Loucy (cell line): ENCODE results near the gene TCF19.

ENCODE experiments used
- EZH2phosphoT487 ChIP-seq: fragments of 200-600 bp; IDR thresholded peaks from 2 replicates; pipeline ENCODE4 v1.6.1; 2018; ENCODE audit warnings: antibody characterized with exemption, mild to moderate bottlenecking, moderate library complexity, borderline replicate concordance
- TF ChIP-seq, protein P1 (sequence below): fragments of 200-600 bp; sonication (generic); conservative IDR thresholded peaks from 2 replicates; pipeline ENCODE4 v1.5.1; 2014; ENCODE audit warnings: mild to moderate bottlenecking, antibody characterized with exemption, low read length

DNA sequence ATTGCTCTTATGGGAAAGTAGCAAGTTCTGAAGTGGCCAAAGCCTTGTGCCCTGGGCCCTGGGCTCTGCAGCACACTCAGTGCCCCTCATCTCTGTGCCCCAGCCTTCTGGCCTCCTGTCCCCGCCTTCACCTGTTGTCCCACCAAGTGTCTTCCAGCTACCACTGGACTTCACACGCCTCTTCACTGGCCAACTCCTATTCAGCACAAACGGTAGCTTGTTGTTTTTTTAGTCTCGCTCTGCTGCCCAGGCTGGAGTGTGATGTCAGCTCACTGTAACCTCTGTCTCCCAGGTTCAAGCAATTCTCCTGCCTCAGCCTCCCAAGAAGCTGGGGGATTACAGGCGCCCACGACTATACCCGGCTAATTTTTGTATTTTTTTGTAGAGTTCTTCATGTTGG is 5.6 kb upstream of the TCF19 start:
- TF ChIP-seq, protein P1, sequence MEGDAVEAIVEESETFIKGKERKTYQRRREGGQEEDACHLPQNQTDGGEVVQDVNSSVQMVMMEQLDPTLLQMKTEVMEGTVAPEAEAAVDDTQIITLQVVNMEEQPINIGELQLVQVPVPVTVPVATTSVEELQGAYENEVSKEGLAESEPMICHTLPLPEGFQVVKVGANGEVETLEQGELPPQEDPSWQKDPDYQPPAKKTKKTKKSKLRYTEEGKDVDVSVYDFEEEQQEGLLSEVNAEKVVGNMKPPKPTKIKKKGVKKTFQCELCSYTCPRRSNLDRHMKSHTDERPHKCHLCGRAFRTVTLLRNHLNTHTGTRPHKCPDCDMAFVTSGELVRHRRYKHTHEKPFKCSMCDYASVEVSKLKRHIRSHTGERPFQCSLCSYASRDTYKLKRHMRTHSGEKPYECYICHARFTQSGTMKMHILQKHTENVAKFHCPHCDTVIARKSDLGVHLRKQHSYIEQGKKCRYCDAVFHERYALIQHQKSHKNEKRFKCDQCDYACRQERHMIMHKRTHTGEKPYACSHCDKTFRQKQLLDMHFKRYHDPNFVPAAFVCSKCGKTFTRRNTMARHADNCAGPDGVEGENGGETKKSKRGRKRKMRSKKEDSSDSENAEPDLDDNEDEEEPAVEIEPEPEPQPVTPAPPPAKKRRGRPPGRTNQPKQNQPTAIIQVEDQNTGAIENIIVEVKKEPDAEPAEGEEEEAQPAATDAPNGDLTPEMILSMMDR, result no peak
- no peak for TF ChIP-seq EZH2phosphoT487
